HepG2 (cell line): ENCODE measurements around the gene PSMD1. TPM values are rescaled to one million over a fixed set of nuclear protein-coding genes. Genes with fewer than 3 reads are reported as not detected.

Experiments used
- CCAR2 ChIP-seq: fragments of 200-400 bp; formaldehyde crosslinking; optimal IDR thresholded peaks from 2 replicates; pipeline ENCODE3; 2018; ENCODE audit warnings: low read depth, mild to moderate bottlenecking, low read length, moderate library complexity
- CREM ChIP-seq, 2 experiments: sonication (generic) in 1 of 2; formaldehyde crosslinking in 1 of 2; IDR thresholded peaks; 2 replicates each; pipeline versions ENCODE4 v1.4.0 to v1.6.1; 2016 to 2020; ENCODE audit warnings: antibody characterized with exemption in 1 of 2, mild to moderate bottlenecking in 1 of 2, missing genetic modification reagents in 1 of 2
- FOSL1 ChIP-seq: sonication (generic); formaldehyde crosslinking; IDR thresholded peaks from 2 replicates; pipeline ENCODE4 v1.9.0; 2021; ENCODE audit warnings: missing genetic modification reagents, borderline replicate concordance
- HHEX ChIP-seq: IDR thresholded peaks from 2 replicates; pipeline ENCODE4 v1.6.1; 2016; ENCODE audit warnings: control low read depth
- KLF6 ChIP-seq: IDR thresholded peaks from 2 replicates; pipeline ENCODE4 v1.8.0; 2016; ENCODE audit warnings: missing biosample characterization, missing genetic modification reagents
- MEIS2 ChIP-seq: sonication (generic); formaldehyde crosslinking; IDR thresholded peaks from 2 replicates; pipeline ENCODE4 v1.9.0; 2021; ENCODE audit warnings: mild to moderate bottlenecking, missing genetic modification reagents
- RARA ChIP-seq: IDR thresholded peaks from 2 replicates; pipeline ENCODE4 v1.6.1; 2016; ENCODE audit warnings: missing genetic modification reagents, missing compliant biosample characterization
- REPIN1 ChIP-seq: sonication (generic); formaldehyde crosslinking; IDR thresholded peaks from 2 replicates; pipeline ENCODE4 v1.8.0; 2022; ENCODE audit warnings: missing genetic modification reagents, low read depth, mild to moderate bottlenecking, borderline replicate concordance
- ZFYVE20 ChIP-seq: sonication (generic); formaldehyde crosslinking; IDR thresholded peaks from 2 replicates; pipeline ENCODE4 v1.8.0; 2023; ENCODE audit warnings: low read depth, mild to moderate bottlenecking, moderate library complexity, missing genetic modification reagents, borderline replicate concordance
- ZNF138 ChIP-seq: sonication (generic); formaldehyde crosslinking; IDR thresholded peaks from 2 replicates; pipeline ENCODE4 v1.5.0; 2020; ENCODE audit warnings: mild to moderate bottlenecking, low read depth, missing genetic modification reagents
- ZNF441 ChIP-seq: sonication (generic); formaldehyde crosslinking; IDR thresholded peaks from 2 replicates; pipeline ENCODE4 v1.7.0; 2021; ENCODE audit warnings: missing genetic modification reagents, borderline replicate concordance
- ZNF552 ChIP-seq: sonication (generic); formaldehyde crosslinking; IDR thresholded peaks from 2 replicates; pipeline ENCODE4 v1.9.0; 2022; ENCODE audit warnings: missing genetic modification reagents, mild to moderate bottlenecking, borderline replicate concordance
- polyA plus RNA-seq, 8 experiments: library from polyadenylated mRNA; depleted of rRNA in 3 of 8; stranded (reverse) in 7 of 8; unstranded in 1 of 8; fragments of >200 nt; fragmentation: Illumina TruSeq in 4 of 8; extraction: Trizol in 4 of 8; gene quantifications; 2 replicates each; pipeline versions ENCODE4 v1.2.1 to v1.2.3, GENCODE V29; 2011 to 2016; ENCODE audit warnings: low read depth in 4 of 8, missing spikeins in 1 of 8, mixed read lengths in 1 of 8; ENCODE audit not compliant: insufficient read depth in 1 of 8
- total RNA-seq, 5 experiments: library from RNA; depleted of rRNA; stranded (reverse); fragments of >200 nt; fragmentation: Illumina TruSeq; extraction: Trizol; gene quantifications; 2 replicates each; pipeline ENCODE4 v1.2.3, GENCODE V29; 2016; ENCODE audit warnings: low read depth in 1 of 5
- TF ChIP-seq, protein P1 (sequence below): sonication (generic); formaldehyde crosslinking; IDR thresholded peaks from 2 replicates; pipeline ENCODE4 v1.4.0; 2020; ENCODE audit warnings: low read depth, mild to moderate bottlenecking, missing genetic modification reagents
- TF ChIP-seq, protein P2 (sequence below): sonication (generic); formaldehyde crosslinking; IDR thresholded peaks from 2 replicates; pipeline ENCODE4 v1.5.0; 2020; ENCODE audit warnings: mild to moderate bottlenecking, missing genetic modification reagents, borderline replicate concordance
- TF ChIP-seq, protein P3 (sequence below): sonication (generic); formaldehyde crosslinking; IDR thresholded peaks from 2 replicates; pipeline ENCODE4 v1.4.0; 2020; ENCODE audit warnings: missing genetic modification reagents
- TF ChIP-seq, protein P4 (sequence below): IDR thresholded peaks from 2 replicates; pipeline ENCODE4 v1.6.1; 2018; ENCODE audit warnings: missing genetic modification reagents, mild to moderate bottlenecking, missing compliant biosample characterization

Gene PSMD1
- total and polyA plus RNA-seq, 2 of the 13 experiments (the other 11 are each of a cell fraction or from before 2014, with no cell fraction given) = 136 to 191 TPM

DNA sequence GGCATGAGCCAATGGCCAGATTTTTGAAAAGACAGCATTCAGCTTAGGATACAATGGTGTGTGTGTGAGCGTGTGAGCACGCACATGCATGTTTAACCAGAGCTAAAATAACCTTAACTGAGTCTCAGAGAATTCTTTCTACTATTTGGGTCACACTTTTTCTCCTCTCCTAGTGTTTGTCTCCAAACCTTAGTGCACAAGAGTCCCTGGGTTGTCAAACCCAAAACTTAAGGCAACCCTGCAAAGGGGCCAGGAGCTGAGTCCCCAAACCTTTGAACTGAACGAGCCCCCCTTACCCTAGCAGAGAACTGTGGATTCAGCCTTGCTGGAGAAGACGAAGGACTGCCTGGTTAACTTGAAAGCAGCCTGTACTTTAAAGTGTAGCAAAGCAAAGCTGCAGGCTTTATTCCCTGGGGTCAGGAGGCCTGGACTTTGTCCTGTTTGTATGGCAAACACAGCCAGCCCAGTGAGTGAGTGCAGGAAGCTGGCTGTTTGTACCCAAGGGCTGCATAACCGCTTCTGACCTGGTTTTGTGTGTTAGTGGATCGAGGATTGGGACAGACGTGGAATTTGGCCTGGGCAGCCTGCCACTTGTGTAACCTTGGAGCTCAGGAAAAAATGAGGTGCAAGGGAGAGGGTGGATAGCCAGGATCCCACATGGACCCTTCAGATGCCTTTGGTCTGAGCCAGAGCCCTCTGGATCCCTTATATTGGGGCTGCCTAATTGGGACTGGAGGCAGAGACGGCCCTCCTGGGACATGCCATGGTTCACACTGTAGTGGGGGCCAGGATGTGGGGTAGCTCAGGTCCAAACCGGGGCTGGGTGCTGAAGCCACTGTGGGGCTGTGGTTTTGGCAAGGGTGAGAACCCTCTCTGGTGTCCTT lies 6.4 kb upstream of the PSMD1 start (continued):
- peak; percentile 50; the same call in 1 of the 2 replicates for TF ChIP-seq ZFYVE20 (CRISPR knock-in tag)
- peak; percentile 96 for TF ChIP-seq MEIS2 (CRISPR knock-in tag)
- TF ChIP-seq, protein P1, sequence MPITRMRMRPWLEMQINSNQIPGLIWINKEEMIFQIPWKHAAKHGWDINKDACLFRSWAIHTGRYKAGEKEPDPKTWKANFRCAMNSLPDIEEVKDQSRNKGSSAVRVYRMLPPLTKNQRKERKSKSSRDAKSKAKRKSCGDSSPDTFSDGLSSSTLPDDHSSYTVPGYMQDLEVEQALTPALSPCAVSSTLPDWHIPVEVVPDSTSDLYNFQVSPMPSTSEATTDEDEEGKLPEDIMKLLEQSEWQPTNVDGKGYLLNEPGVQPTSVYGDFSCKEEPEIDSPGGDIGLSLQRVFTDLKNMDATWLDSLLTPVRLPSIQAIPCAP (CRISPR knock-in tag) = no peak
- peak; percentile 27 for TF ChIP-seq CCAR2
- peak; percentile 16; the same call in 1 of the 2 replicates for TF ChIP-seq HHEX (CRISPR knock-in tag)
- peak; percentile 65; the same call in 1 of the 2 replicates for TF ChIP-seq FOSL1 (CRISPR knock-in tag)
- peak; percentile 97 for TF ChIP-seq ZNF441 (CRISPR knock-in tag)
- TF ChIP-seq ZNF552 (CRISPR knock-in tag) = peak; percentile 52; the same call in 1 of the 2 replicates
- TF ChIP-seq CREM (IDR thresholded peaks at IDR 0.05) = peak; percentile 95
- TF ChIP-seq CREM (CRISPR knock-in tag; IDR thresholded peaks at IDR 0.05) = no peak
- TF ChIP-seq, protein P2, sequence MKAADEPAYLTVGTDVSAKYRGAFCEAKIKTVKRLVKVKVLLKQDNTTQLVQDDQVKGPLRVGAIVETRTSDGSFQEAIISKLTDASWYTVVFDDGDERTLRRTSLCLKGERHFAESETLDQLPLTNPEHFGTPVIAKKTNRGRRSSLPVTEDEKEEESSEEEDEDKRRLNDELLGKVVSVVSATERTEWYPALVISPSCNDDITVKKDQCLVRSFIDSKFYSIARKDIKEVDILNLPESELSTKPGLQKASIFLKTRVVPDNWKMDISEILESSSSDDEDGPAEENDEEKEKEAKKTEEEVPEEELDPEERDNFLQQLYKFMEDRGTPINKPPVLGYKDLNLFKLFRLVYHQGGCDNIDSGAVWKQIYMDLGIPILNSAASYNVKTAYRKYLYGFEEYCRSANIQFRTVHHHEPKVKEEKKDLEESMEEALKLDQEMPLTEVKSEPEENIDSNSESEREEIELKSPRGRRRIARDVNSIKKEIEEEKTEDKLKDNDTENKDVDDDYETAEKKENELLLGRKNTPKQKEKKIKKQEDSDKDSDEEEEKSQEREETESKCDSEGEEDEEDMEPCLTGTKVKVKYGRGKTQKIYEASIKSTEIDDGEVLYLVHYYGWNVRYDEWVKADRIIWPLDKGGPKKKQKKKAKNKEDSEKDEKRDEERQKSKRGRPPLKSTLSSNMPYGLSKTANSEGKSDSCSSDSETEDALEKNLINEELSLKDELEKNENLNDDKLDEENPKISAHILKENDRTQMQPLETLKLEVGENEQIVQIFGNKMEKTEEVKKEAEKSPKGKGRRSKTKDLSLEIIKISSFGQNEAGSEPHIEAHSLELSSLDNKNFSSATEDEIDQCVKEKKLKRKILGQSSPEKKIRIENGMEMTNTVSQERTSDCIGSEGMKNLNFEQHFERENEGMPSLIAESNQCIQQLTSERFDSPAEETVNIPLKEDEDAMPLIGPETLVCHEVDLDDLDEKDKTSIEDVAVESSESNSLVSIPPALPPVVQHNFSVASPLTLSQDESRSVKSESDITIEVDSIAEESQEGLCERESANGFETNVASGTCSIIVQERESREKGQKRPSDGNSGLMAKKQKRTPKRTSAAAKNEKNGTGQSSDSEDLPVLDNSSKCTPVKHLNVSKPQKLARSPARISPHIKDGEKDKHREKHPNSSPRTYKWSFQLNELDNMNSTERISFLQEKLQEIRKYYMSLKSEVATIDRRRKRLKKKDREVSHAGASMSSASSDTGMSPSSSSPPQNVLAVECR (CRISPR knock-in tag) = peak; percentile 84; the same call in 1 of the 2 replicates
- TF ChIP-seq REPIN1 (CRISPR knock-in tag) = peak; percentile 99
- TF ChIP-seq, protein P3, sequence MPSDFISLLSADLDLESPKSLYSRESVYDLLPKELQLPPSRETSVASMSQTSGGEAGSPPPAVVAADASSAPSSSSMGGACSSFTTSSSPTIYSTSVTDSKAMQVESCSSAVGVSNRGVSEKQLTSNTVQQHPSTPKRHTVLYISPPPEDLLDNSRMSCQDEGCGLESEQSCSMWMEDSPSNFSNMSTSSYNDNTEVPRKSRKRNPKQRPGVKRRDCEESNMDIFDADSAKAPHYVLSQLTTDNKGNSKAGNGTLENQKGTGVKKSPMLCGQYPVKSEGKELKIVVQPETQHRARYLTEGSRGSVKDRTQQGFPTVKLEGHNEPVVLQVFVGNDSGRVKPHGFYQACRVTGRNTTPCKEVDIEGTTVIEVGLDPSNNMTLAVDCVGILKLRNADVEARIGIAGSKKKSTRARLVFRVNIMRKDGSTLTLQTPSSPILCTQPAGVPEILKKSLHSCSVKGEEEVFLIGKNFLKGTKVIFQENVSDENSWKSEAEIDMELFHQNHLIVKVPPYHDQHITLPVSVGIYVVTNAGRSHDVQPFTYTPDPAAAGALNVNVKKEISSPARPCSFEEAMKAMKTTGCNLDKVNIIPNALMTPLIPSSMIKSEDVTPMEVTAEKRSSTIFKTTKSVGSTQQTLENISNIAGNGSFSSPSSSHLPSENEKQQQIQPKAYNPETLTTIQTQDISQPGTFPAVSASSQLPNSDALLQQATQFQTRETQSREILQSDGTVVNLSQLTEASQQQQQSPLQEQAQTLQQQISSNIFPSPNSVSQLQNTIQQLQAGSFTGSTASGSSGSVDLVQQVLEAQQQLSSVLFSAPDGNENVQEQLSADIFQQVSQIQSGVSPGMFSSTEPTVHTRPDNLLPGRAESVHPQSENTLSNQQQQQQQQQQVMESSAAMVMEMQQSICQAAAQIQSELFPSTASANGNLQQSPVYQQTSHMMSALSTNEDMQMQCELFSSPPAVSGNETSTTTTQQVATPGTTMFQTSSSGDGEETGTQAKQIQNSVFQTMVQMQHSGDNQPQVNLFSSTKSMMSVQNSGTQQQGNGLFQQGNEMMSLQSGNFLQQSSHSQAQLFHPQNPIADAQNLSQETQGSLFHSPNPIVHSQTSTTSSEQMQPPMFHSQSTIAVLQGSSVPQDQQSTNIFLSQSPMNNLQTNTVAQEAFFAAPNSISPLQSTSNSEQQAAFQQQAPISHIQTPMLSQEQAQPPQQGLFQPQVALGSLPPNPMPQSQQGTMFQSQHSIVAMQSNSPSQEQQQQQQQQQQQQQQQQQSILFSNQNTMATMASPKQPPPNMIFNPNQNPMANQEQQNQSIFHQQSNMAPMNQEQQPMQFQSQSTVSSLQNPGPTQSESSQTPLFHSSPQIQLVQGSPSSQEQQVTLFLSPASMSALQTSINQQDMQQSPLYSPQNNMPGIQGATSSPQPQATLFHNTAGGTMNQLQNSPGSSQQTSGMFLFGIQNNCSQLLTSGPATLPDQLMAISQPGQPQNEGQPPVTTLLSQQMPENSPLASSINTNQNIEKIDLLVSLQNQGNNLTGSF = peak; percentile 83; the same call in 1 of the 2 replicates
- TF ChIP-seq KLF6 = peak; percentile 81; the same call in 1 of the 2 replicates
- TF ChIP-seq RARA (CRISPR knock-in tag) = peak; percentile 98
- TF ChIP-seq, protein P4, sequence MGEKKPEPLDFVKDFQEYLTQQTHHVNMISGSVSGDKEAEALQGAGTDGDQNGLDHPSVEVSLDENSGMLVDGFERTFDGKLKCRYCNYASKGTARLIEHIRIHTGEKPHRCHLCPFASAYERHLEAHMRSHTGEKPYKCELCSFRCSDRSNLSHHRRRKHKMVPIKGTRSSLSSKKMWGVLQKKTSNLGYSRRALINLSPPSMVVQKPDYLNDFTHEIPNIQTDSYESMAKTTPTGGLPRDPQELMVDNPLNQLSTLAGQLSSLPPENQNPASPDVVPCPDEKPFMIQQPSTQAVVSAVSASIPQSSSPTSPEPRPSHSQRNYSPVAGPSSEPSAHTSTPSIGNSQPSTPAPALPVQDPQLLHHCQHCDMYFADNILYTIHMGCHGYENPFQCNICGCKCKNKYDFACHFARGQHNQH (CRISPR knock-in tag) = peak; percentile 99
- TF ChIP-seq ZNF138 (CRISPR knock-in tag) = no peak
